Psoas muscle (tissue), 8 donors: ENCODE measurements around the gene ESRRA. TPM values are rescaled to one million over a fixed set of nuclear protein-coding genes. Genes with fewer than 3 reads are reported as not detected.

Experiments
- ATAC-seq, 4 donors: fragments of 200-7000 bp; cut with Tn5 transposase; one replicate each; pipeline ENCODE4 v1.9.1; 2020; ENCODE audit warnings: moderate library complexity in 3 of 4, mild to moderate bottlenecking in 2 of 4
- DNase-seq, 2 donors: peaks; one replicate each; pipeline ENCODE4 v3.0.0-alpha.2; 2020
- H3K27ac ChIP-seq: fragments of 200-600 bp; one replicate; pipeline ENCODE4 v1.8.0; 2022
- H3K27me3 ChIP-seq, 3 donors: fragments of 200-600 bp in 1 of 3; one replicate each; pipeline versions ENCODE4 v1.6.1 to v1.8.0; 2013 to 2022; ENCODE audit warnings: low read length in 2 of 3, mild to moderate bottlenecking in 2 of 3, moderate library complexity in 1 of 3; ENCODE audit not compliant: insufficient read depth in 3 of 3
- H3K36me3 ChIP-seq, 2 donors: fragments of 200-600 bp in 1 of 2; one replicate each; pipeline versions ENCODE4 v1.6.1 to v1.8.0; 2013 to 2022; ENCODE audit warnings: low read depth in 1 of 2, mild to moderate bottlenecking in 1 of 2, moderate library complexity in 1 of 2; ENCODE audit not compliant: insufficient read depth in 1 of 2
- H3K4me1 ChIP-seq: fragments of 200-600 bp; one replicate; pipeline ENCODE4 v1.8.0; 2022
- H3K4me3 ChIP-seq: fragments of 200-600 bp; one replicate; pipeline ENCODE4 v1.8.0; 2022; ENCODE audit warnings: mild to moderate bottlenecking
- H3K9me3 ChIP-seq: fragments of 200-600 bp; one replicate; pipeline ENCODE4 v1.8.0; 2022
- CTCF ChIP-seq: fragments of 200-600 bp; IDR thresholded peaks from one replicate; pipeline ENCODE4 v1.8.0; 2022; ENCODE audit warnings: antibody characterized with exemption
- WGBS, 3 donors: extraction: QIAGEN DNeasy Blood & Tissue Kit; methylation state at CpG; one replicate each; pipeline versions ENCODE4 v1.1.6 to v1.1.7; 2013; 5-methylcytosine and 5-hydroxymethylcytosine counted together
- intact Hi-C, 2 donors: fragments of 100-400 bp; cut with DNase I; formaldehyde crosslinking; loops; one replicate each; pipeline versions ENCODE4 v1.11.0 to v1.14.2; 2022
- polyA plus RNA-seq, 3 donors: library from polyadenylated mRNA; stranded (reverse); fragments of 200-250 nt; gene quantifications; one replicate each; pipeline ENCODE4 v1.2.3, GENCODE V29; 2013
- total RNA-seq, 4 donors: library from RNA; stranded (reverse); fragmentation: NEBNext Ultra II Directional in 2 of 4; extraction: Animal tissue kit (Norgen Biotek cat#: 25700) in 2 of 4; gene quantifications; one replicate each; pipeline versions ENCODE4 v1.2.1 to v1.2.4, GENCODE V29; 2021 to 2023
- donor health status: healthy with polysubstance abuse.
- donor health status: DM: no; HTN: no; CAD: no; lungs with moderate emphysema.
- donor health status: Bipolar disorder and iron deficiency.
- donor health status: healthy.
- donor health status: DM: yes; HTN: yes; CAD: no.
- donor health status: DM: no; HTN: no; CAD: no.
- donor health status: DM: no; HTN: no; CAD: no.
- donor health status: DM: yes; HTN: yes; CAD: no.

Gene ESRRA
- total and polyA plus RNA-seq, 7 donors = 104 to 362 (median 261) TPM

DNA sequence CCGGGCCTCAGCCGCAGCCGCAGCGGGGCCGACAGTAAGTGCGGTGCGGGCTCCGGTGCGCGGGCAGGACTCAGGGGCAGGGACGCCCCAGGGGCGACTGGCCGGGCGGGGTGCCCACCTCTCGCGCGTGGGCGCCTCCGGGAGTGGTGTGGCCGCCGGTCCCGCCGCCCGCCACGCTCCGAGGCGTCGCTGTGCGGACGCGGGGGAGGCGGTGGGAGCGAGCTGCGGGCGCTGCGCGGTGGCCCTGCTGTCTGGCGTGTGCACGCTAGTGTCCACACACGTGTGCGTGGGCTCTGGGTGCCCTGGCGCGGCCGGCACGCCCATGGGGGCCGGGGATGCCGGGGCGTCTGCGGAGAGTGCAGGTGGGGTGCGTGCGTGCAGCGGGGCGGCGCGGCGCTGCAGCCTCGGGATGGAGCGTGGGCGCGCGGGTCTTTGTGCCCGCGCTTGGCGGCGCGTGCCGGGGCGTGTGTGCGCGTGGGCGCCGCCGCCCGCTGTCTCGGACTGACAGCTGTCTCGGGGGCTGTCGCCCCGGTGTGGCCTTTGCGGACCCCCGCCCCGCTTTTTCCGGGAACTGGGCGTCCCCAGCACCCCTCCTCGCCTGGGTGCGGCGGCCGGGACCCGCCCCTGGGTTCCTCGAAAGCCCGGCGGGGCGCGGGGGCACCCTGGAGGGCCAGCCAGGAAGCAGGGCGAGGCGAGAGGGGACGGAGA is 13.4 kb upstream of the ESRRA start:
- Histone ChIP-seq H3K9me3 (no peaks in the 10 kb centered on the region), H3K27me3 (peaks cover 0 to 58% (median 28%) of the 10 kb centered on the region in 3 donors), H3K4me3 (peak overlapping the region; percentile 58), H3K36me3 (no peaks in the 10 kb centered on the region), H3K4me1 (peaks cover 14% of the 10 kb centered on the region), H3K27ac (no peak overlapping the region)
- ATAC-seq (peak; percentile 10 to 45 (median 32)), DNase-seq (peak in 1 of 2 donors; percentile 47)
- intact Hi-C loops = no loop called here
- TF ChIP-seq CTCF = no peak
- 0 to 1% (median 0%) methylated on average over 25 to 96 of the region's 96 CpGs for WGBS, 3 donors

DNA sequence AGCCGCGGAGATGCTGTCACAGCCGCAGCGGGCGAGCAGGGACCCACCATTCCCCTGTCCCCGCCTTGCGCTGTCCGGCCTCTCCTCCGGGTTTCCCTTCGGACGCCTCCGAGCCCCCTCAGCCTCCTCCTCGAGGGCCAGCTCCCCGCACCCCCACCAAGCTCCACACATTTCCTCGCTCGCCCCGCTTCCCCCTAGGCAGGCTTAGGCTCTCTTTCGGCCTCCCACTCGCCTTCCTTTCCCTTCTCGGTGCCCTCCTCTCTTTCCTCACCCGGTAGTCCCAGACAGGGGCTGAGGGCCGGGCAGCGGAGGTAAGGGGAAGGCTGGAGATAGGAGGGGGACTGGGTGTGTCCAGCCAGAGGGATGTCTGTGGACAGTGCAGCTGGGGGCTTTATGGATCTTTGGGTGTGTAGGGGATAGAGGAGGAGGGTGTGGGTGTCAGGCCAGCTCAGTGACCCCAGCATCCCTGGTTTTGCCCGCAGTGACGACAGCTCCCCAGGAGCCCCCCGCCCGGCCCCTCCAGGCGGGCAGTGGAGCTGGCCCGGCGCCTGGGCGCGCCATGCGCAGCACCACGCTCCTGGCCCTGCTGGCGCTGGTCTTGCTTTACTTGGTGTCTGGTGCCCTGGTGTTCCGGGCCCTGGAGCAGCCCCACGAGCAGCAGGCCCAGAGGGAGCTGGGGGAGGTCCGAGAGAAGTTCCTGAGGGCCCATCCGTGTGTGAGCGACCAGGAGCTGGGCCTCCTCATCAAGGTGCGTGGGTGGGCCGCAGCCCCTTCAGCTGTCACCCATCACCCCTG is 12.7 kb upstream of the ESRRA start:
- no peak for TF ChIP-seq CTCF
- DNase-seq (no peak), ATAC-seq (peak in 1 of 4 donors; percentile 17)
- WGBS, 3 donors = 30 to 45% (median 32%) methylated on average over 26 to 42 of the region's 42 CpGs
- H3K36me3 ChIP-seq = no peaks in the 10 kb centered on the region
- H3K27me3 ChIP-seq = peaks cover 0 to 65% (median 35%) of the 10 kb centered on the region in 3 donors
- H3K9me3 ChIP-seq = no peaks in the 10 kb centered on the region
- no peak overlapping the region for H3K27ac ChIP-seq
- H3K4me1 ChIP-seq = peaks cover 10% of the 10 kb centered on the region
- intact Hi-C loops = no loop called here
- peak overlapping the region; percentile 58 for H3K4me3 ChIP-seq

DNA sequence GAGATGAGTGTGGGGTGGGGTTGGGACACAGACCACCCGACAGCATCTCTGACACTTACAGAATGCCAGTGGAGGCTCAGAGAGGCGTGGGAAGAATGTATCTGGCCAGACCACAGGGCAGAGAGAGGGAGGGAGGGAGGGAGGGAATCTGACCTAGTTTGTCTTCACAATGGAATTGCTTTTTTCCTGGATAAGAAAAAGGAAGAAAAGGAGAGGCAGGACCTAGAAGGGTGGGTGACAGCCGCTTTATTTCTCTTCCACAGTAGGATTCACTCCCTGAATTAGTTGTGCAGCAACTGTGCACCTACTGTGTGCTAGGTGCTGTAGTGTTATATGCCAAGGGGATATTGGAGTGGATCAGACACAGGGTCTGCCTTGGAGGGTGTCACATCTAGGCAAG is 10.6 kb upstream of the ESRRA start:
- H3K4me1 ChIP-seq = peaks cover 16% of the 10 kb centered on the region
- intact Hi-C loops = no loop called here
- H3K27me3 ChIP-seq = peaks cover 0 to 87% (median 42%) of the 10 kb centered on the region in 3 donors
- ATAC-seq (no peak), DNase-seq (no peak)
- no peak for TF ChIP-seq CTCF
- 68 to 78% (median 73%) methylated on average over 3 of the region's 3 CpGs for WGBS, 3 donors
- H3K27ac ChIP-seq = no peak overlapping the region
- H3K9me3 ChIP-seq = no peaks in the 10 kb centered on the region
- no peaks in the 10 kb centered on the region for H3K36me3 ChIP-seq
- H3K4me3 ChIP-seq = no peak overlapping the region

DNA sequence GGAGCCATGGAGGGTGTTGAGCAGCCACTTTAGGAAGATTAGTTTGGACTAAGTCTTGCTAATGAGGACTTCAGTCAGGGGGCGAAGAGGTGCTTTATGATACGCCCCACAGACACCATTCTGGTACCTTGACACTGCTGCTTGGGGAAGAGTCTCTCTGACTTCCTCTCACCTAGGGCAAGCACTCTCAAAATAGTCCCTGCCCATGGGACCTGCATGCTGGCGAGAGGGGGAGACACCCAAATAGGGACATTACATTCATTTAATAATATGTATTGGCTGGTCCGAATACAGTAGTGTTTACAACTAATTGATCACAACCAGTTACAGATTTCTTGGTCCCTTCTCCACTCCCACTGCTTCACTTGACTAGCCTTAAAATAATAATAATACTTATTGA is 9.6 kb upstream of the ESRRA start:
- Histone ChIP-seq H3K4me1 (peaks cover 25% of the 10 kb centered on the region), H3K36me3 (no peaks in the 10 kb centered on the region), H3K9me3 (no peaks in the 10 kb centered on the region), H3K27ac (no peak overlapping the region), H3K27me3 (peaks cover 0 to 93% (median 46%) of the 10 kb centered on the region in 3 donors), H3K4me3 (no peak overlapping the region)
- no peak for TF ChIP-seq CTCF
- no peak for DNase-seq
- ATAC-seq = no peak
- intact Hi-C loops = no loop called here
- WGBS, 3 donors = 92 to 96% (median 95%) methylated on average over 4 of the region's 4 CpGs
